ENCODE data around the gene SLK. TPM values are rescaled to one million over a fixed set of nuclear protein-coding genes. Genes with fewer than 3 reads are reported as not detected.

The SLK gene
- total RNA-seq, 1 donor from 2014 or later = 41.4 TPM

GRCh38 chr10:103985726-103986125, 18.8 kb downstream of the SLK start:
- no peak for DNase-seq (ENCODE audit: extremely low read depth, low read depth, low spot score)

GRCh38 chr10:103986360-103986759, 19.4 kb downstream of the SLK start:
- no peak for DNase-seq (ENCODE audit: extremely low read depth, low read depth, low spot score)

- no peak for DNase-seq (ENCODE audit: extremely low read depth, low read depth, low spot score)
These were observed 23.2 kb downstream of the SLK start for GRCh38 chr10:103990121-103990520.

- no peak for DNase-seq (ENCODE audit: extremely low read depth, low read depth, low spot score)
These were observed 23.6 kb downstream of the SLK start for GRCh38 chr10:103990531-103990930.

GRCh38 chr10:103991393-103992128, 24.6 kb downstream of the SLK start:
- no peak for DNase-seq (ENCODE audit: extremely low read depth, low read depth, low spot score)

GRCh38 chr10:103995134-103995533, 28.2 kb downstream of the SLK start:
- DNase-seq (ENCODE audit: extremely low read depth, low read depth, low spot score) = no peak

- DNase-seq (ENCODE audit: extremely low read depth, low read depth, low spot score) = no peak
These were observed 31.9 kb downstream of the SLK start for GRCh38 chr10:103998805-103999204.

GRCh38 chr10:104002911-104003310, 36.0 kb downstream of the SLK start:
- DNase-seq (ENCODE audit: extremely low read depth, low read depth, low spot score) = no peak

- DNase-seq (ENCODE audit: extremely low read depth, low read depth, low spot score) = no peak
These were observed 38.4 kb downstream of the SLK start for GRCh38 chr10:104005172-104005863.

GRCh38 chr10:104011904-104012303, 45.0 kb downstream of the SLK start:
- no peak for DNase-seq (ENCODE audit: extremely low read depth, low read depth, low spot score)

GRCh38 chr10:104013489-104013888, 46.5 kb downstream of the SLK start:
- DNase-seq (ENCODE audit: extremely low read depth, low read depth, low spot score) = no peak

GRCh38 chr10:104014176-104014575, 47.2 kb downstream of the SLK start:
- DNase-seq (ENCODE audit: extremely low read depth, low read depth, low spot score) = no peak

GRCh38 chr10:104016661-104017060, 49.7 kb downstream of the SLK start:
- no peak for DNase-seq (ENCODE audit: extremely low read depth, low read depth, low spot score)

- no peak for DNase-seq (ENCODE audit: extremely low read depth, low read depth, low spot score)
These were observed 51.5 kb downstream of the SLK start for GRCh38 chr10:104018471-104018870.

- no peak for DNase-seq (ENCODE audit: extremely low read depth, low read depth, low spot score)
These were observed 53.1 kb downstream of the SLK start for GRCh38 chr10:104020020-104020419.

- peak; percentile 20 for DNase-seq (ENCODE audit: extremely low read depth, low read depth, low spot score)
These were observed 54.3 kb downstream of the SLK start for GRCh38 chr10:104021246-104021645.

- no peak for DNase-seq (ENCODE audit: extremely low read depth, low read depth, low spot score)
These were observed 55.1 kb downstream of the SLK start for GRCh38 chr10:104022026-104022425.

GRCh38 chr10:104025524-104025923, 58.6 kb downstream of the SLK start:
- DNase-seq (ENCODE audit: extremely low read depth, low read depth, low spot score) = no peak

GRCh38 chr10:104026762-104027161, 59.8 kb downstream of the SLK start:
- DNase-seq (ENCODE audit: extremely low read depth, low read depth, low spot score) = no peak

- DNase-seq (ENCODE audit: extremely low read depth, low read depth, low spot score) = no peak
These were observed 61.2 kb downstream of the SLK start for GRCh38 chr10:104028146-104028545.

GRCh38 chr10:104028823-104029520, 62.0 kb downstream of the SLK start:
- DNase-seq (ENCODE audit: extremely low read depth, low read depth, low spot score) = no peak

GRCh38 chr10:104029521-104029860, 62.6 kb downstream of the SLK start:
- no peak for DNase-seq (ENCODE audit: extremely low read depth, low read depth, low spot score)

All from glomerular endothelial cell (primary cell).